H9 (cell line): ENCODE data around the gene FAM200B. TPM values are rescaled to one million over a fixed set of nuclear protein-coding genes. Genes with fewer than 3 reads are reported as not detected.

ENCODE experiments used
- DNase-seq: peaks from one replicate; pipeline ENCODE4 v3.0.0-alpha.2; 2017
- H2AFZ ChIP-seq: one replicate; pipeline ENCODE4 v1.6.1; 2013; ENCODE audit warnings: mild to moderate bottlenecking, low read length, control low read depth, moderate library complexity
- H2AK5ac ChIP-seq: 2 replicates; pipeline ENCODE4 v1.6.1; 2013; ENCODE audit warnings: low read length, control low read depth, mixed read lengths; ENCODE audit not compliant: insufficient read length
- H2BK120ac ChIP-seq: one replicate; pipeline ENCODE4 v1.6.1; 2013; ENCODE audit warnings: low read depth, mild to moderate bottlenecking, low read length, control low read depth, inconsistent platforms; ENCODE audit not compliant: poor library complexity, severe bottlenecking
- H2BK12ac ChIP-seq: 2 replicates; pipeline ENCODE4 v1.6.1; 2013; ENCODE audit warnings: low read length, control low read depth, mixed read lengths, low read depth; ENCODE audit not compliant: insufficient read length
- H2BK15ac ChIP-seq: 2 replicates; pipeline ENCODE4 v1.6.1; 2013; ENCODE audit warnings: low read depth, low read length, control low read depth
- H2BK20ac ChIP-seq: one replicate; pipeline ENCODE4 v1.6.1; 2013; ENCODE audit warnings: low read depth, mild to moderate bottlenecking, low read length, control low read depth, inconsistent platforms; ENCODE audit not compliant: poor library complexity, severe bottlenecking
- H2BK5ac ChIP-seq: 2 replicates; pipeline ENCODE4 v1.6.1; 2013; ENCODE audit warnings: low read length, control low read depth, mixed read lengths; ENCODE audit not compliant: insufficient read length
- H3K14ac ChIP-seq: 2 replicates; pipeline ENCODE4 v1.6.1; 2013; ENCODE audit warnings: low read length, control low read depth; ENCODE audit not compliant: insufficient read depth
- H3K18ac ChIP-seq: 2 replicates; pipeline ENCODE4 v1.6.1; 2013; ENCODE audit warnings: low read depth, mild to moderate bottlenecking, mixed read lengths, low read length, control low read depth; ENCODE audit not compliant: insufficient read length
- H3K23ac ChIP-seq: 2 replicates; pipeline ENCODE4 v1.6.1; 2013; ENCODE audit warnings: low read length, control low read depth, mixed read lengths, low read depth; ENCODE audit not compliant: insufficient read length
- H3K23me2 ChIP-seq: 2 replicates; pipeline ENCODE4 v1.6.1; 2013; ENCODE audit warnings: low read depth, mild to moderate bottlenecking, mixed read lengths, low read length, control low read depth; ENCODE audit not compliant: insufficient read length, poor library complexity, severe bottlenecking
- H3K27ac ChIP-seq: 2 replicates; pipeline ENCODE4 v1.5.1; 2013; ENCODE audit warnings: low read length, control low read depth, mixed read lengths, low read depth; ENCODE audit not compliant: insufficient read length
- H3K27me3 ChIP-seq: 2 replicates; pipeline ENCODE4 v1.6.1; 2013; ENCODE audit warnings: low read length, control low read depth, inconsistent platforms; ENCODE audit not compliant: insufficient read depth
- H3K4ac ChIP-seq: 2 replicates; pipeline ENCODE4 v1.6.1; 2013; ENCODE audit warnings: low read depth, mild to moderate bottlenecking, control low read depth, inconsistent platforms, low read length, moderate library complexity
- H3K4me1 ChIP-seq: 2 replicates; pipeline ENCODE4 v1.6.1; 2013; ENCODE audit warnings: low read length, control low read depth, inconsistent platforms; ENCODE audit not compliant: insufficient read depth
- H3K4me2 ChIP-seq: 2 replicates; pipeline ENCODE4 v1.6.1; 2013; ENCODE audit warnings: low read length, control low read depth, mixed read lengths; ENCODE audit not compliant: insufficient read length, insufficient read depth
- H3K56ac ChIP-seq: 2 replicates; pipeline ENCODE4 v1.6.1; 2013; ENCODE audit warnings: low read depth, mild to moderate bottlenecking, mixed read lengths, low read length, control low read depth; ENCODE audit not compliant: insufficient read length
- H3K79me1 ChIP-seq: 2 replicates; pipeline ENCODE4 v1.6.1; 2013; ENCODE audit warnings: low read depth, mild to moderate bottlenecking, moderate library complexity, low read length, control low read depth, inconsistent platforms; ENCODE audit not compliant: insufficient read depth, poor library complexity, severe bottlenecking
- H3K79me2 ChIP-seq: 2 replicates; pipeline ENCODE4 v1.6.1; 2013; ENCODE audit warnings: low read length, control low read depth, inconsistent platforms; ENCODE audit not compliant: insufficient read depth
- H3K9ac ChIP-seq: 2 replicates; pipeline ENCODE4 v1.6.1; 2013; ENCODE audit warnings: low read length, control low read depth, mixed read lengths; ENCODE audit not compliant: insufficient read length; ENCODE audit errors: extremely low read depth
- H3K9me3 ChIP-seq: one replicate; pipeline ENCODE4 v1.6.1; 2013; ENCODE audit warnings: low read depth, low read length, inconsistent platforms; ENCODE audit not compliant: control insufficient read depth
- H3T11ph ChIP-seq: one replicate; pipeline ENCODE4 v1.6.1; 2013; ENCODE audit warnings: mild to moderate bottlenecking, low read length, control low read depth, inconsistent platforms
- H4K20me1 ChIP-seq: one replicate; pipeline ENCODE4 v1.6.1; 2013; ENCODE audit not compliant: control insufficient read depth, insufficient read length, insufficient read depth
- H4K5ac ChIP-seq: 2 replicates; pipeline ENCODE4 v1.6.1; 2013; ENCODE audit warnings: low read depth, mild to moderate bottlenecking, mixed read lengths, low read length, control low read depth; ENCODE audit not compliant: insufficient read length
- H4K8ac ChIP-seq: replicated peaks from 2 replicates; pipeline ENCODE4 v1.6.1; 2013; ENCODE audit warnings: low read length, control low read depth, mixed read lengths, low read depth; ENCODE audit not compliant: insufficient read length
- H4K91ac ChIP-seq: 2 replicates; pipeline ENCODE4 v1.6.1; 2013; ENCODE audit warnings: low read depth, mild to moderate bottlenecking, moderate library complexity, mixed read lengths, low read length, control low read depth; ENCODE audit not compliant: insufficient read length
- H3K27ac Mint-ChIP-seq, 3 experiments: 2 replicates in 2 of 3; 3 replicates in 1 of 3; pipeline ENCODE4 v1.8.0; 2020 to 2021; ENCODE audit warnings: mixed read lengths in 3 of 3, mild to moderate bottlenecking in 1 of 3, moderate library complexity in 1 of 3
- H3K27me3 Mint-ChIP-seq: 2 replicates; pipeline ENCODE4 v1.8.0; 2021; ENCODE audit warnings: low read depth, mild to moderate bottlenecking, moderate library complexity, mixed read lengths
- H3K36me3 Mint-ChIP-seq, 3 experiments: 2 replicates in 2 of 3; 3 replicates in 1 of 3; pipeline ENCODE4 v1.8.0; 2020 to 2021; ENCODE audit warnings: low read depth in 3 of 3, mixed read lengths in 3 of 3; ENCODE audit not compliant: insufficient read depth in 1 of 3
- H3K4me1 Mint-ChIP-seq, 2 experiments: 2 replicates each; pipeline ENCODE4 v1.8.0; 2020; ENCODE audit warnings: mixed read lengths in 2 of 2
- H3K4me3 Mint-ChIP-seq, 2 experiments: 2 replicates in 1 of 2; 3 replicates in 1 of 2; pipeline ENCODE4 v1.8.0; 2020 to 2021; ENCODE audit warnings: mild to moderate bottlenecking in 2 of 2, mixed read lengths in 2 of 2, moderate library complexity in 1 of 2
- H3K9me3 Mint-ChIP-seq, 2 experiments: 2 replicates in 1 of 2; 3 replicates in 1 of 2; pipeline ENCODE4 v1.8.0; 2020; ENCODE audit warnings: mild to moderate bottlenecking in 2 of 2, mixed read lengths in 2 of 2, moderate library complexity in 1 of 2
- CTCF ChIP-seq: fragments of 200-600 bp; sonication (generic); conservative IDR thresholded peaks from 3 replicates; pipeline ENCODE4 v1.8.0; 2021; ENCODE audit warnings: antibody characterized with exemption, mild to moderate bottlenecking
- total RNA-seq: library from RNA; stranded (reverse); gene quantifications from 2 replicates; pipeline ENCODE4 v1.2.1, GENCODE V29; 2021

The FAM200B gene
- total RNA-seq, 1 experiment from 2014 or later = 19.6 TPM

GRCh38 chr4:15657366-15657765 lies 24.3 kb upstream of the FAM200B start:
- H2BK12ac ChIP-seq = no peak overlapping the region
- H3K14ac ChIP-seq = no peak overlapping the region
- no peak overlapping the region for H3K27ac Mint-ChIP-seq

More at GRCh38 chr4:15657366-15657765, 24.3 kb upstream of the FAM200B start:
- H3K9me3 Mint-ChIP-seq = no peaks in the 10 kb centered on the region
- no peaks in the 10 kb centered on the region; the same call in 1 of the 2 replicates for H3K27me3 Mint-ChIP-seq
- H3K18ac ChIP-seq = no peak overlapping the region
- no peak overlapping the region for H3T11ph ChIP-seq
- DNase-seq = no peak
- H3K79me1 ChIP-seq = no peaks in the 10 kb centered on the region
- H3K27ac ChIP-seq = no peak overlapping the region
- H3K4me3 Mint-ChIP-seq = no peak overlapping the region
- no peaks in the 10 kb centered on the region for H3K9me3 ChIP-seq
- peaks cover 10% of the 10 kb centered on the region for H3K23me2 ChIP-seq
- no peak overlapping the region for H2BK120ac ChIP-seq
- H3K36me3 Mint-ChIP-seq = peaks cover 0 to 4% (median 3%) of the 10 kb centered on the region in 3 experiments; a peak in 4 of 7 replicates
- H2AK5ac ChIP-seq = no peak overlapping the region
- H3K4me1 ChIP-seq = peaks cover 2% of the 10 kb centered on the region; the same call in 1 of the 2 replicates
- no peak overlapping the region for H4K8ac ChIP-seq
- no peak overlapping the region for H2BK20ac ChIP-seq
- no peak overlapping the region for H4K5ac ChIP-seq
- no peak for TF ChIP-seq CTCF
- H3K56ac ChIP-seq = no peak overlapping the region
- H2BK15ac ChIP-seq = no peak overlapping the region
- no peak overlapping the region for H3K4ac ChIP-seq
- peaks cover 3% of the 10 kb centered on the region; the same call in 1 of the 2 replicates for H3K79me2 ChIP-seq
- peaks cover 21 to 29% of the 10 kb centered on the region in 2 experiments for H3K4me1 Mint-ChIP-seq
- H2BK5ac ChIP-seq = no peak overlapping the region
- H3K9ac ChIP-seq = no peak overlapping the region
- H3K4me2 ChIP-seq = no peak overlapping the region
- H4K91ac ChIP-seq = no peak overlapping the region
- no peak overlapping the region for H3K23ac ChIP-seq
- H3K27me3 ChIP-seq = no peaks in the 10 kb centered on the region
- H4K20me1 ChIP-seq = no peaks in the 10 kb centered on the region
- H2AFZ ChIP-seq = no peak overlapping the region
